HepG2 (cell line): ENCODE data around the gene TMEM182. TPM values are rescaled to one million over a fixed set of nuclear protein-coding genes. Genes with fewer than 3 reads are reported as not detected.

Experiments
- ATAC-seq: fragments of 200-7000 bp; cut with Tn5 transposase; 3 replicates; pipeline ENCODE4 v1.9.1; 2020; ENCODE audit warnings: mild to moderate bottlenecking, moderate library complexity
- BruUV-seq: library from RNA; stranded (reverse); fragments of 400-500 nt; replicated peaks from 2 replicates; lab custom pipeline; 2021; lab: Mats Ljungman, UMichigan
- CTCF ChIA-PET: fragments of 300-600 bp; formaldehyde crosslinking; extraction: SDS; loops from one replicate; lab custom pipeline; 2021; ENCODE audit warnings: low total read pairs, inconsistent platforms, low intra/inter-chr PET ratio; lab: Yijun Ruan, JAX
- POLR2A ChIA-PET: fragments of 350-600 bp; sonication (Branson Sonifier 250); formaldehyde crosslinking; loops from one replicate; lab custom pipeline; 2020; ENCODE audit warnings: antibody characterized with exemption, inconsistent platforms; lab: Yijun Ruan, JAX
- DNase-seq: peaks from one replicate; pipeline ENCODE4 v3.0.0-alpha.2; 2015; ENCODE audit warnings: low spot score
- FAIRE-seq: peaks from 3 replicates; lab custom pipeline; 2011; peaks lifted over from hg19 to GRCh38; lab: Jason Lieb, UNC
- H2AFZ ChIP-seq: one replicate; pipeline ENCODE4 v1.6.1; 2011; ENCODE audit warnings: low read length, inconsistent platforms
- H3K27ac ChIP-seq: fragments of 300-600 bp; 3 replicates; pipeline ENCODE4 v1.8.0; 2011; ENCODE audit warnings: mixed run types, mild to moderate bottlenecking, mixed read lengths, low read length, inconsistent platforms; ENCODE audit not compliant: insufficient read depth; ENCODE audit errors: extremely low read length
- H3K27me3 ChIP-seq, 2 experiments: fragments of 200-600 bp in 1 of 2; 2 replicates in 1 of 2; 3 replicates in 1 of 2; pipeline versions ENCODE4 v1.6.0 to v1.8.0; 2011; ENCODE audit warnings: low read length in 2 of 2, mild to moderate bottlenecking in 2 of 2, moderate library complexity in 2 of 2, inconsistent platforms in 1 of 2; ENCODE audit not compliant: insufficient read depth in 2 of 2, control insufficient read depth in 1 of 2
- H3K36me3 ChIP-seq, 2 experiments: fragments of 200-600 bp in 1 of 2; replicated peaks in 1 of 2; 2 replicates in 1 of 2; 3 replicates in 1 of 2; pipeline versions ENCODE4 v1.5.1 to v1.8.0; 2011; ENCODE audit warnings: low read length in 2 of 2, inconsistent platforms in 1 of 2; ENCODE audit not compliant: insufficient read depth in 2 of 2, control insufficient read depth in 1 of 2
- H3K4me1 ChIP-seq: 2 replicates; pipeline ENCODE4 v1.5.1; 2012; ENCODE audit warnings: low read length, inconsistent platforms; ENCODE audit not compliant: insufficient read depth
- H3K4me2 ChIP-seq: 2 replicates; pipeline ENCODE4 v1.6.0; 2011; ENCODE audit warnings: low read depth, low read length, inconsistent platforms
- H3K4me3 ChIP-seq, 3 experiments: fragments of 200-600 bp in 1 of 3; sonication (generic), shearing (Covaris generic) in 1 of 3; replicated peaks in 1 of 3; 2 replicates each; pipeline ENCODE4 v1.5.1; 2011 to 2016; ENCODE audit warnings: low read length in 3 of 3, inconsistent platforms in 2 of 3, low read depth in 2 of 3, mild to moderate bottlenecking in 2 of 3, control low read depth in 1 of 3, mixed read lengths in 1 of 3; ENCODE audit not compliant: insufficient read depth in 1 of 3
- H3K79me2 ChIP-seq: one replicate; pipeline ENCODE4 v1.6.1; 2011; ENCODE audit warnings: low read length, inconsistent platforms; ENCODE audit not compliant: insufficient read depth
- H3K9ac ChIP-seq: 2 replicates; pipeline ENCODE4 v1.6.0; 2011; ENCODE audit warnings: mild to moderate bottlenecking, low read depth, low read length, inconsistent platforms; ENCODE audit not compliant: insufficient read depth
- H3K9me3 ChIP-seq: 2 replicates; pipeline ENCODE4 v1.5.1; 2012; ENCODE audit warnings: mild to moderate bottlenecking, low read length
- H4K20me1 ChIP-seq: 2 replicates; pipeline ENCODE4 v1.6.0; 2011; ENCODE audit warnings: inconsistent platforms, mild to moderate bottlenecking, low read length, moderate library complexity; ENCODE audit not compliant: insufficient read depth
- GABPA ChIP-seq, 2 experiments: IDR thresholded peaks; 2 replicates each; pipeline ENCODE4 v1.6.1; 2011 to 2016; ENCODE audit warnings: low read depth in 2 of 2, low read length in 1 of 2, missing biosample characterization in 1 of 2, missing genetic modification characterization in 1 of 2
- HOMEZ ChIP-seq: IDR thresholded peaks from 2 replicates; pipeline ENCODE4 v1.6.1; 2016; ENCODE audit warnings: low read depth
- MYNN ChIP-seq: sonication (generic); formaldehyde crosslinking; IDR thresholded peaks from 2 replicates; pipeline ENCODE4 v1.4.0; 2020; ENCODE audit warnings: mild to moderate bottlenecking, low read depth, missing genetic modification reagents
- POLR2AphosphoS5 ChIP-seq: IDR thresholded peaks from 2 replicates; pipeline ENCODE4 v1.6.1; 2012; ENCODE audit warnings: low read depth, low read length
- RAD51 ChIP-seq: fragments of 450-650 bp; IDR thresholded peaks from 2 replicates; pipeline ENCODE4 v1.6.1; 2016; ENCODE audit warnings: borderline replicate concordance
- RBFOX2 ChIP-seq: fragments of 200-400 bp; formaldehyde crosslinking; IDR thresholded peaks from 2 replicates; pipeline ENCODE4 v1.6.1; 2017; ENCODE audit warnings: low read depth, mild to moderate bottlenecking, low read length
- SKIL ChIP-seq: sonication (generic); formaldehyde crosslinking; IDR thresholded peaks from 2 replicates; pipeline ENCODE4 v1.8.0; 2022; ENCODE audit warnings: missing genetic modification reagents, mild to moderate bottlenecking, moderate library complexity, borderline replicate concordance
- SMC3 ChIP-seq: IDR thresholded peaks from 2 replicates; pipeline ENCODE4 v1.6.1; 2011; ENCODE audit warnings: low read length, improper control_type of control experiment
- SP5 ChIP-seq: IDR thresholded peaks from 2 replicates; pipeline ENCODE4 v1.6.1; 2016; ENCODE audit warnings: low read depth, borderline replicate concordance
- THRA ChIP-seq: sonication (generic); formaldehyde crosslinking; IDR thresholded peaks from 2 replicates; pipeline ENCODE4 v1.4.0; 2020; ENCODE audit warnings: missing genetic modification reagents, borderline replicate concordance
- ZBTB38 ChIP-seq: sonication (generic); formaldehyde crosslinking; IDR thresholded peaks from 2 replicates; pipeline ENCODE4 v1.5.1; 2020; ENCODE audit warnings: mild to moderate bottlenecking, missing genetic modification reagents
- ZNF143 ChIP-seq: sonication (generic); formaldehyde crosslinking; IDR thresholded peaks from 2 replicates; pipeline ENCODE4 v1.4.0; 2020; ENCODE audit warnings: missing genetic modification reagents
- ZNF362 ChIP-seq: sonication (generic); formaldehyde crosslinking; IDR thresholded peaks from 2 replicates; pipeline ENCODE4 v1.4.0; 2020; ENCODE audit warnings: missing genetic modification reagents, mild to moderate bottlenecking, borderline replicate concordance
- ZNF510 ChIP-seq: sonication (generic); formaldehyde crosslinking; IDR thresholded peaks from 2 replicates; pipeline ENCODE4 v1.4.0; 2020; ENCODE audit warnings: low read depth, mild to moderate bottlenecking, missing genetic modification reagents
- ZNF563 ChIP-seq: sonication (generic); formaldehyde crosslinking; IDR thresholded peaks from 2 replicates; pipeline ENCODE4 v1.8.0; 2022; ENCODE audit warnings: mild to moderate bottlenecking, moderate library complexity, missing genetic modification reagents
- ZNF619 ChIP-seq: sonication (generic); formaldehyde crosslinking; IDR thresholded peaks from 2 replicates; pipeline ENCODE4 v1.4.0; 2020; ENCODE audit warnings: mild to moderate bottlenecking, missing genetic modification reagents
- WGBS: methylation state at CpG from one replicate; pipeline ENCODE4 v1.1.6; 2017; ENCODE audit warnings: low lambda C conversion rate; 5-methylcytosine and 5-hydroxymethylcytosine counted together
- in situ Hi-C: cut with HindIII; loops from 2 replicates; pipeline ENCODE4 v1.10.0; 2017; ENCODE audit warnings: low pct_unique_long_range_greater_than_20kb; ENCODE audit not compliant: extremely low pct_ligation_motif_present
- intact Hi-C: fragments of 100-400 bp; cut with micrococcal nuclease; formaldehyde crosslinking; loops from one replicate; pipeline ENCODE4 v1.10.0; 2022; ENCODE audit not compliant: unreplicated experiment
- polyA plus RNA-seq, 8 experiments: library from polyadenylated mRNA; depleted of rRNA in 3 of 8; stranded (reverse) in 7 of 8; unstranded in 1 of 8; fragments of >200 nt; fragmentation: Illumina TruSeq in 4 of 8; extraction: Trizol in 4 of 8; gene quantifications; 2 replicates each; pipeline versions ENCODE4 v1.2.1 to v1.2.3, GENCODE V29; 2011 to 2016; ENCODE audit warnings: low read depth in 4 of 8, missing spikeins in 1 of 8, mixed read lengths in 1 of 8; ENCODE audit not compliant: insufficient read depth in 1 of 8
- total RNA-seq, 5 experiments: library from RNA; depleted of rRNA; stranded (reverse); fragments of >200 nt; fragmentation: Illumina TruSeq; extraction: Trizol; gene quantifications; 2 replicates each; pipeline ENCODE4 v1.2.3, GENCODE V29; 2016; ENCODE audit warnings: low read depth in 1 of 5

Gene TMEM182
- total and polyA plus RNA-seq, 2 of the 13 experiments (the other 11 are each of a cell fraction or from before 2014, with no cell fraction given), result 8.7 to 8.9 TPM

GRCh38 chr2:102844911-102845310, 83.1 kb downstream of the TMEM182 start (continued):
- no peak for TF ChIP-seq THRA (CRISPR knock-in tag)

- no peak overlapping the region for H2AFZ ChIP-seq
- CTCF ChIA-PET, result no interaction called here
- TF ChIP-seq ZNF362 (peak; percentile 18; the same call in 1 of the 2 replicates), POLR2AphosphoS5 (no peak), GABPA (IDR thresholded peaks at IDR 0.05; ENCODE audit: low read depth, low read length) (no peak), GABPA (CRISPR knock-in tag; IDR thresholded peaks at IDR 0.05; ENCODE audit: low read depth) (no peak), ZNF510 (CRISPR knock-in tag) (no peak), ZNF563 (CRISPR knock-in tag) (no peak), MYNN (CRISPR knock-in tag) (no peak), ZBTB38 (CRISPR knock-in tag) (no peak), RBFOX2 (no peak), SMC3 (no peak), ZNF143 (peak; percentile 47; the same call in 1 of the 2 replicates), SP5 (CRISPR knock-in tag) (peak; percentile 37; the same call in 1 of the 2 replicates), RAD51 (no peak), ZNF619 (CRISPR knock-in tag) (no peak), HOMEZ (peak; percentile 21; the same call in 1 of the 2 replicates), SKIL (CRISPR knock-in tag) (no peak)
These were observed 86.6 kb downstream of the TMEM182 start for GRCh38 chr2:102848366-102848839.

More at GRCh38 chr2:102848366-102848839, 86.6 kb downstream of the TMEM182 start:
- H3K4me1 ChIP-seq, result peaks cover 7% of the 10 kb centered on the region
- no TSS peak for BruUV-seq
- no peaks in the 10 kb centered on the region for H3K27me3 ChIP-seq
- no peaks in the 10 kb centered on the region for H3K9me3 ChIP-seq
- FAIRE-seq, result peak; percentile 71
- peak; percentile 99 for ATAC-seq
- peak; percentile 85 for DNase-seq
- no peak overlapping the region for H3K27ac ChIP-seq
- H3K79me2 ChIP-seq, result no peaks in the 10 kb centered on the region
- peak overlapping the region; percentile 49 for H3K4me2 ChIP-seq
- no peaks in the 10 kb centered on the region for H4K20me1 ChIP-seq
- H3K36me3 ChIP-seq, result no peaks in the 10 kb centered on the region
- H3K4me3 ChIP-seq, result peak overlapping the region in 1 of 3 experiments; percentile 12; a peak in 2 of 6 replicates
- WGBS, result 1% methylated on average over 11 of the region's 12 CpGs
- in situ Hi-C loops, result no loop called here
- H3K9ac ChIP-seq, result no peak overlapping the region
- intact Hi-C loops, result loop anchor here (1.0 to 2.0 kb wide), 2 partner anchors 8 to 24 kb away; no protein-coding TSS in a partner anchor
- POLR2A ChIA-PET, result no interaction called here
